Measurements from ENCODE around the gene NR6A1.

Gene NR6A1

GRCh38 chr9:124730772-124731171, 40.3 kb downstream of the NR6A1 start:
- DNase-seq = no peak

DNA sequence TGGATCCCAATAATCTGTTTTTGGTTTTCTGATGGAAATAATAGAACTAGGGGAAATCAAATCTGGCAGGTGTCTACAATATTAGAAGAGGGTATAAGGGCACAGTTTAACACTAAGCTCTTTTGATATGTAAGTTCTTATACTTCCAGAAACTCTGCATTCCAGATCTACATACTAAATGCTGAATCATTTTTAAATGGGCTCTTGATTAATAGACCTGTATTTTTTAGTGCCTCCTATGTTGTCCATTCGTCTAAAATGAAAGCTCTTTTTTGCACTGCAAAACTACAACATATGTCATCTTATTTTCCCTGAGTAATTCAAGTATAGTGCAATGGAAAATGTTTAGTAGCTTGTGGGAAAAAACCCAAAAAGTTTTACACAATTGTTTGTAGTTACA, 44.2 kb downstream of the NR6A1 start:
- DNase-seq = no peak

GRCh38 chr9:124725068-124725452, 46.1 kb downstream of the NR6A1 start:
- DNase-seq = no peak

DNA sequence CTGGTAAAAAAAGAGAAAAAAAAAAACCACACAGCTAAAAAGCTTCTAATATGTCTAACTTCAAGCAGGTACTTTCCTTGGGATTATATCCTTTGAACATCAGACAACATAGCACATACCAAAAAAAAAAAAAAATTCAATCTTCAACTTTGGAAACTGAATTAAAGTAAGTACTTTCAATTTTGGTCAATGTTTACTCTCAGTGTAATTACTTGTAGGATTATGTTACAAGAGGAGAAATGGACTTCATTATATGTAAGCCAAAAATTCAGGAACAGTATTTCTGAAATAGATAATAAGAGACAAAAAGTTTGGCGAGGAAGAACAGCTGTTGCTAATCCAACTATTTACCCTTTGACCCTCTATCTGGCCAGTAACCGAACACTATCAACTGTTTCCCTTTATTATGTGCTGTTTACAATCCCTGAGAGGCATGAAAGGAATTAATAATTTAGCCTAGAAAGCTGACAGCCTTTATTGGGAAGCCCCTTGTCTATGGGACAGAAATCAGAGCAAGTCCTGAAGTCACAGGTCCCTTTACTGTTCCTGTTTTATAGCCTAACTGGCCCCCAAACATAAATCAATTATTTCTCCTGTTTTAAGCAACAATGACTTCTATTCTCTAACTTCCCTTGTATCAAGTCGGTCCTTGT, 46.6 kb downstream of the NR6A1 start:
- DNase-seq = no peak

DNA sequence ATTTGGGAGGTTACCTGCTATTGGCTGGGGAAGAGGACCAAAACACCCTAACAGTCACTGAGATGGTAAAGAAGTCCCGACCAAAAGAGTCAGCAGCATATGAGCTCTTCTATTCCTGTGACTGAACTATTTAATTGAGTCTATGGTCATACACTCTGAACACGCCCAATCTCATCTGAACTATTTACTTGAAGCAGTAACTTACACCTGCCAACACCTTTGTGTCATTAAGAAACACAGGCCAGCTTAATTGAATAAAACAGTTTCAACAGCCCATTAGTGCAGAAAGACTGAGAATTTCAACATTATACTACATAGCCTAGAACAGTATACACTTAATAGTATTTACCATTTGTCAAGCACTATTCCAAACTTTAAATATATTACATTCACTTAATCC, 47.8 kb downstream of the NR6A1 start:
- no peak for DNase-seq

GRCh38 chr9:124721109-124721906, 49.8 kb downstream of the NR6A1 start:
- peak in 1 of 58 donors; percentile 1 for DNase-seq

DNA sequence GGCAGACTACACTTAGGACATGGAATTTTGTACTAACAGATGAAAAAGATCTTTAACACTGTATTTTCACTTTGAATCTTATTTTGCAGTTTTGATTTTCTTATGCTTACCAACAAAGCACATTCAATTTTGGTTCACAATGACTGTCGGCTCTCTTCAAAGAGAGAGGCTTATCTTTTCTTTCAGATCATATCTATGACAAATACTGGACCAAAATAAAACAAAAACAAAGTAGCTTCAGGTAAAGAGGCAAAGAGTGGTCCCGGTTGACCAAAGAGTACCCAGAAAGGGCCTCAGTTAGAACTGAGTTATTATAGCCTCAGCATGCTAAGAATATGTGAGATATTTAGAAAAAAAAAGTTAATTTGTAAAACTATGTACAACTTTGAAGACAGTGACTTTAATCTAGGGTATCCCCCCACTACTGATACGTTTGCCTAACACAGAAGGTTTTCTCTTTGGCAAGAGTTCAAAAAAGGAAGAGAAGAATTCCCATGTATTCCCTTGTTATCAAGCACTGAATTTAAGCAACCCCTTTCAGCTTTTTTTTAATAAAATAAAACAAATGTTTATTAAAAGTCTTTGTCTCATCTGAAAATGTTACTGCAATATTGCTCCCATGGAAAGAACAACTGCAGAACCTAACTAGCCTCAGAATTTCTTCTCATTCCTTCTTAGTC, 50.5 kb downstream of the NR6A1 start:
- DNase-seq = no peak

GRCh38 chr9:124718928-124719327, 52.2 kb downstream of the NR6A1 start:
- DNase-seq = no peak

DNA sequence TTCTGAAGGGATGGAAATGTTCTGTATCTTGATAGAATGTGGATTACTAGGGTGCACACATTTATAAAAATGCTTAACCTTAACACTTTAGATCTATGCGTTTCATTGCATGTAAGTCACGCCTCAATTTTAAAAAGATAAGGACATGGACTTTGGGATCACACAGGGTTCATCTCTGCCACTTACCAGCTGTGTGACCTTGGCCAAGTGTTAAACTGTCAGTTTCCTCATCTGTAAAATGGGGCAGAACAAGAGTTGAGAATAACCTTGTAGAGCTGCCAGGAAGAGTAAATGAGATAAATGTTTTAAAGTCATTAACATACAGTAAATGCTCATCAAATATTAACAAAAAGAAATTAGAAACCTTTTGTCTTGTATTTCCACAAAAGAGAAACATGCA, 53.5 kb downstream of the NR6A1 start:
- no peak for DNase-seq

DNA sequence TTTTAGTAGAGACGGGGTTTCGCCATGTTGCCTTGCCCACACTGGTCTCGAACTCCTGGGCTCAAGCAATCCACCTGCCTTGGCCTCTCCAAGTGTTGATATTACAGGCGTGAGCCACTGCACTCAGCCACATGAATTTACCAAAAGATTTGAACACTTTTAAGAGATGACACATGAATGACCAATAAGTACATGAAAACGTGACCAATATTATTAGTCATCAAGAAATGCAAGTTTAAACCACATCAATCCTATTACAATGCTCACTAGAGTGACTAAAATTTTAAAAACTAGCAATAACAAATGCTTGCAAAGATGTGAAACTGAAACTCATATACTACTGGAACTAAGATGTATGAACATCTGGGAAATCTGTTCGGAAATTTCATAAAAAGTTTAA, 54.3 kb downstream of the NR6A1 start:
- DNase-seq = no peak

DNA sequence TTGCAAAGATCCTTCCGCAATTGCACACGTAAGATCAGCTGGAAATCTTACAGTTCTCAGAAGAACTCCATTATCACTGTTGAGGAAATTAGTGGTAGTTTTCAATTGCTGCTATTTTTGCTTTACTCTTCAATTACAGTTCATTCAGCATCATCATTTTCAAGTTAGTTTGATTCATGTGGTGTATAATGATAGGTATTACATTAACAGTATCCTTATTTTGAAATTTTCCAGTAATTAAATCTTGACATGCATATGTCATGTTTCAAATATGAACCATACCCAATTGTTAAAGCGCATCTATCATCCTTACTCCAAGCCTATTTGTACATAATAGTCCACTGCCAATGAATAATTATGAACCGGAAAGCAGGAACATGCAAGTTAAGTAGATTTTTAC, 60.3 kb downstream of the NR6A1 start:
- no peak for DNase-seq

GRCh38 chr9:124709292-124709690, 61.8 kb downstream of the NR6A1 start:
- no peak for DNase-seq

GRCh38 chr9:124708633-124709291, 62.3 kb downstream of the NR6A1 start:
- DNase-seq = no peak

- no peak for DNase-seq
Observed at GRCh38 chr9:124708074-124708473, 63.0 kb downstream of the NR6A1 start.

DNA sequence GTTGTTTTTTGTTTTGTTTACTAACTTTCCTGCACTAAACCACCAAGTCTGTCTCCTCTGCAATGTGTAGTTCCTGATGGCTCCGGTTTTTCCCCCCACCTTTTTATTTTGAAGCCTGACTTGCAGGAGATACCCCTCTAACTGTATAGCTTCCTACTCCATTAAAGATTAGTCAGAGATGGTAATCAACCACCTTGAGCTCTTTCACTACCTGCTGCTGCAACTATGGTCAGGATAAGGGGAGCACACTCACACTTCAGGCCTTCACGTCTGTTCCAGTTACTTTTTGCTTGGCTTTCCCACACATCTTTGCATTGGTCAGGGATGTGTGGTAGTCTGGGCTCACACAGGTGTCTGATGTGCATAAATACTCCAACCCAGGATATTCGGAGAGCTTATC, 63.4 kb downstream of the NR6A1 start:
- DNase-seq = no peak

- no peak for DNase-seq
Observed at GRCh38 chr9:124706685-124707084, 64.4 kb downstream of the NR6A1 start.

- DNase-seq = no peak
Observed at GRCh38 chr9:124699575-124699974, 71.5 kb downstream of the NR6A1 start.

DNA sequence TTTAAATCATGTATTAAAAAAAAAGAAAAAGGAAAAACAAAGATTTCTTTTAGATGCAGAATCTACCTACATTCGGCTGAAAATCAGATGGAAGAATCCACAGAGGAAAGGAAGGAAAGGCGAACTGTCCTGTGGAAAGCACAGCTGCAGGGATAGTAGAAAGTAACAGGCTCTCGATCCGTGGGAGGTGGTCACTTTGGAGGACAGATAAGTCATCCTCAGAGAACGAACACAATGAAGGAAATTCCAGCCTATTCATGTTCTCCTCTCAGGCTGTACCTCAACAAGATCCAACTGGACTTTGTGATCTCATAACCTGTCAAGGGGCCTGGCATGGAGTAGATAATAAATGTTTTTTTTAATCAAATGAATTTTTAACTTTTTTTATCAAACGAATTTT, 72.8 kb downstream of the NR6A1 start:
- no peak for DNase-seq

DNA sequence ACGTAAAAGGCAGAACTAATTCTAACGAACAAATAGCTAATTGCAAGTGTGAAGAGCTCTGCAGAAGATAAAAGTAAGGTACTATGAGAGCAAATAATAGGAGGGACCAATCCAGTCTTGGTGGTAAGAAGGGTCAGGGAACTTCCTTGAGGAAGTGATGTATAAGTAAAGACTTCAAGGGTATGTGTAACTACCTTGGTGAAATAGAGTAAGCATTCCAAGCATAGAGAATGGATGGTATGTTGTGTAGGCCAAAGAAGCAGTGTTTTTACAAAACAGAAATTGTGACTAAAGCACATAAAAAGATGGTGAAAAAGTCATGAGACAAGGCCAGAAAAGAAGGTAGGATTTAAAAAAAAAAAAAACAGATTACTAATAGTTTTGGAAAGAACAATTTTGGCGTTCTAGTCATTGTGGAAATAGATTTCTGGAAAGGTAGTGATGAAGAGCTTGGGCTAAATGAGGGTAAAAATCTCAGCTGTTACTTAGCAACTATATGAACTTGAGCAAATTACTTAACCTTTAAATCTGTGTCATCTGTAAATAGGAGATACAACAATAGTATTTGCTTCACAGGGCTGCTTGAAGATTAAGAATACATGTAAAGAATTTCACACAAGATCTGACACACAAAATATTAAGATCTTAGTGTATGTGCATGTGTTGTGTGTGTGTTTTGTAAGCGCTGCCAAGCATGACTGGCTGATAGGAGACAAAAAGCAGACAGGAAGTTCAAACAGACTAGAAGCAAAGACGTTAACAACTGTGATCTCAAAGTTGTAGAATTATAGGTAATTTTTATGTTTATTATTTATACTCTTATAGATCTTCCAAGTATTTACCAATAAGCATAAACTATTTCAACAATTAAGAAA, 73.5 kb downstream of the NR6A1 start:
- DNase-seq = no peak

DNA sequence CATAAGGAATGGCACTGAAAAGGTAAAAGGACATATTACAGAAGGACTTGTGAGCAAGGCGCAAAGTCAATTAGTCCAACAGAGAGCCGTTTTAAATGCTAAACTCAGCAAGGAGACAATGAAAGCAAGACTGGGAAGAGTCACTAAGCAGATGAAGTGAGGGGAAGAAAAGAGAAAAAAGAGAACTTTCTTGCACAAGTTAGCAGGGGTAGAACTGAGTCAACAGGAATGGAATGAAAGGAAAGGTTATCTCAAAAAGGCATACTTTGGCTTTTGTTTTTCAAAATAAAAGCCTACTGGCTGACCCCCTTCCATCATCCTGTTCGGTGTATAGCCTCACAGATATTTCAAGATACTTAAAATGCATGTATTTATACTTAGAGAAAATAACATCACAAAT, 75.0 kb downstream of the NR6A1 start:
- no peak for DNase-seq

GRCh38 chr9:124695280-124695890, 75.7 kb downstream of the NR6A1 start:
- no peak for DNase-seq

All from anterior cingulate cortex (tissue), 58 donors.